HCT116 (cell line): ENCODE data around the gene SHISAL2B. TPM values are rescaled to one million over a fixed set of nuclear protein-coding genes. Genes with fewer than 3 reads are reported as not detected.
"Not testable (repeated sequence)": the region's sequence is repeated elsewhere in the genome, so short reads cannot be mapped to it uniquely, and the experiment has no call there.

Experiments
- ATAC-seq: fragments of 200-7000 bp; cut with Tn5 transposase; 2 replicates; pipeline ENCODE4 v1.9.1; 2020; ENCODE audit warnings: mild to moderate bottlenecking, moderate library complexity
- BruUV-seq: library from RNA; stranded (reverse); fragments of 400-500 nt; replicated peaks from 2 replicates; lab custom pipeline; 2021; lab: Mats Ljungman, UMichigan
- CTCF ChIA-PET: fragments of 300-600 bp; sonication (Branson Sonifier 250); formaldehyde crosslinking; loops from one replicate; lab custom pipeline; 2021; ENCODE audit warnings: antibody characterized with exemption; lab: Charles Lee
- POLR2A ChIA-PET: fragments of 300-600, 350-600 bp; sonication (Branson Sonifier 250); formaldehyde crosslinking; loops from one replicate; lab custom pipeline; 2021; ENCODE audit warnings: antibody characterized with exemption; lab: Charles Lee
- RAD21 ChIA-PET, 2 experiments: fragments of 300-600 bp; sonication (Branson Sonifier 250); formaldehyde crosslinking; loops; one replicate each; lab custom pipeline; 2023; ENCODE audit warnings: low total read pairs in 2 of 2; ENCODE audit not compliant: uncharacterized antibody in 2 of 2, unreplicated experiment in 2 of 2, low non-redundant PET in 1 of 2; lab: Charles Lee
- DNase-seq: peaks from one replicate; pipeline ENCODE4 v3.0.0-alpha.2; 2010; ENCODE audit warnings: low read depth, low spot score
- H2AFZ ChIP-seq: fragments of 200-600 bp; shearing (Covaris generic), sonication (generic); 2 replicates; pipeline ENCODE4 v1.6.1; 2017; ENCODE audit warnings: low read depth, mixed run types, mixed read lengths, antibody characterized with exemption, low read length; ENCODE audit not compliant: poor library complexity, severe bottlenecking
- H3K27ac ChIP-seq: 2 replicates; pipeline ENCODE4 v1.5.1; 2012; ENCODE audit warnings: low read depth, low read length
- H3K27me3 ChIP-seq: fragments of 200-600 bp; sonication (generic); 2 replicates; pipeline ENCODE4 v1.6.1; 2016; ENCODE audit warnings: mixed run types, low read length, mixed read lengths; ENCODE audit not compliant: insufficient read depth
- H3K36me3 ChIP-seq, 2 experiments: fragments of 200-500 bp in 1 of 2; fragments of 200-600 bp in 1 of 2; sonication (Bioruptor generic) in 1 of 2; sonication (generic) in 1 of 2; 2 replicates each; pipeline versions ENCODE4 v1.5.1 to v1.6.1; 2014 to 2016; ENCODE audit warnings: low read length in 2 of 2, inconsistent platforms in 1 of 2, mixed read lengths in 1 of 2, mixed run types in 1 of 2; ENCODE audit not compliant: insufficient read depth in 2 of 2, control insufficient read depth in 1 of 2
- H3K4me1 ChIP-seq, 2 experiments: fragments of 200-600 bp in 1 of 2; sonication (generic) in 1 of 2; 2 replicates each; pipeline versions ENCODE4 v1.5.1 to v1.6.1; 2012 to 2017; ENCODE audit warnings: low read length in 2 of 2, inconsistent platforms in 1 of 2, mild to moderate bottlenecking in 1 of 2, mixed read lengths in 1 of 2, mixed run types in 1 of 2, moderate library complexity in 1 of 2; ENCODE audit not compliant: insufficient read depth in 2 of 2, control insufficient read depth in 1 of 2
- H3K4me2 ChIP-seq: fragments of 200-600 bp; sonication (generic); 2 replicates; pipeline ENCODE4 v1.6.1; 2017; ENCODE audit warnings: mixed run types, low read length, mixed read lengths
- H3K4me3 ChIP-seq, 2 experiments: fragments of 200-600 bp in 1 of 2; sonication (generic) in 1 of 2; replicated peaks in 1 of 2; 2 replicates each; pipeline ENCODE4 v1.5.1; 2011 to 2016; ENCODE audit warnings: low read length in 2 of 2, control low read depth in 1 of 2, low read depth in 1 of 2, mild to moderate bottlenecking in 1 of 2, mixed read lengths in 1 of 2, mixed run types in 1 of 2
- H3K79me2 ChIP-seq: fragments of 200-600 bp; sonication (generic); 2 replicates; pipeline ENCODE4 v1.6.1; 2017; ENCODE audit warnings: mild to moderate bottlenecking, mixed run types, low read length, moderate library complexity, mixed read lengths; ENCODE audit not compliant: insufficient read depth
- H3K9ac ChIP-seq: fragments of 200-600 bp; sonication (generic); 2 replicates; pipeline ENCODE4 v1.6.1; 2016; ENCODE audit warnings: low read length, mixed read lengths
- H3K9me2 ChIP-seq: fragments of 200-600 bp; sonication (generic), shearing (Covaris generic); 2 replicates; pipeline ENCODE4 v1.6.1; 2017; ENCODE audit warnings: mixed run types, mild to moderate bottlenecking, moderate library complexity; ENCODE audit not compliant: insufficient read depth
- H3K9me3 ChIP-seq, 2 experiments: fragments of 200-500 bp in 1 of 2; fragments of 200-600 bp in 1 of 2; sonication (Bioruptor generic) in 1 of 2; sonication (generic) in 1 of 2; 2 replicates each; pipeline ENCODE4 v1.6.1; 2014 to 2017; ENCODE audit warnings: low read length in 2 of 2, mixed read lengths in 2 of 2, inconsistent platforms in 1 of 2, low read depth in 1 of 2, mild to moderate bottlenecking in 1 of 2, mixed run types in 1 of 2, moderate library complexity in 1 of 2; ENCODE audit not compliant: control insufficient read depth in 1 of 2, insufficient read depth in 1 of 2
- H4K20me1 ChIP-seq: fragments of 200-600 bp; sonication (generic), shearing (Covaris generic); 2 replicates; pipeline ENCODE4 v1.6.1; 2017; ENCODE audit warnings: mixed run types, mild to moderate bottlenecking, moderate library complexity; ENCODE audit not compliant: insufficient read depth
- CBX3 ChIP-seq: IDR thresholded peaks from 2 replicates; pipeline ENCODE4 v1.6.1; 2012; ENCODE audit warnings: low read depth
- ELF1 ChIP-seq: IDR thresholded peaks from 2 replicates; pipeline ENCODE4 v1.6.1; 2012; ENCODE audit warnings: low read depth, borderline replicate concordance
- EZH2 ChIP-seq: fragments of 200-600 bp; sonication (generic); IDR thresholded peaks from 2 replicates; pipeline ENCODE4 v1.6.1; 2017; ENCODE audit warnings: antibody characterized with exemption, mixed run types
- EZH2phosphoT487 ChIP-seq: fragments of 200-600 bp; IDR thresholded peaks from 2 replicates; pipeline ENCODE4 v1.6.1; 2018; ENCODE audit warnings: antibody characterized with exemption, borderline replicate concordance
- FOSL1 ChIP-seq: IDR thresholded peaks from 2 replicates; pipeline ENCODE4 v1.6.1; 2012; ENCODE audit warnings: low read depth
- JUND ChIP-seq: IDR thresholded peaks from 2 replicates; pipeline ENCODE4 v1.6.1; 2012
- SIN3A ChIP-seq: IDR thresholded peaks from 2 replicates; pipeline ENCODE4 v1.6.1; 2012; ENCODE audit warnings: low read depth
- SRF ChIP-seq: IDR thresholded peaks from 2 replicates; pipeline ENCODE4 v1.6.1; 2012; ENCODE audit warnings: low read depth
- ZFX ChIP-seq: fragments of 450-650 bp; IDR thresholded peaks from 2 replicates; pipeline ENCODE4 v1.6.1; 2017
- ZNF274 ChIP-seq: fragments of 200-500 bp; sonication (Bioruptor generic); IDR thresholded peaks from 2 replicates; pipeline ENCODE4 v1.6.1; 2014; ENCODE audit warnings: mild to moderate bottlenecking, low read depth, low read length, inconsistent platforms
- intact Hi-C: fragments of 100-400 bp; cut with micrococcal nuclease; formaldehyde crosslinking; loops from 2 replicates; pipeline ENCODE4 v1.10.0; 2022
- total RNA-seq: library from RNA; stranded (reverse); gene quantifications from one replicate; pipeline ENCODE4 v1.2.1, GENCODE V29; 2021; ENCODE audit not compliant: unreplicated experiment
- TF ChIP-seq, protein P1 (sequence below): IDR thresholded peaks from 2 replicates; pipeline ENCODE4 v1.6.1; 2012
- TF ChIP-seq, protein P2 (sequence below): IDR thresholded peaks from 2 replicates; pipeline ENCODE4 v1.6.1; 2012
- TF ChIP-seq, protein P3 (sequence below), 3 experiments: fragments of 200-600 bp in 1 of 3; sonication (generic) in 1 of 3; IDR thresholded peaks in 2 of 3; conservative IDR thresholded peaks in 1 of 3; 2 replicates each; pipeline ENCODE4 v1.5.1; 2012 to 2017; ENCODE audit warnings: low read depth in 2 of 3, low read length in 2 of 3, antibody characterized with exemption in 1 of 3, borderline replicate concordance in 1 of 3, control low read depth in 1 of 3, mild to moderate bottlenecking in 1 of 3, mixed read lengths in 1 of 3, mixed run types in 1 of 3, moderate library complexity in 1 of 3; ENCODE audit not compliant: insufficient read depth in 1 of 3

Gene SHISAL2B
- total RNA-seq, 1 experiment from 2014 or later: not detected

DNA sequence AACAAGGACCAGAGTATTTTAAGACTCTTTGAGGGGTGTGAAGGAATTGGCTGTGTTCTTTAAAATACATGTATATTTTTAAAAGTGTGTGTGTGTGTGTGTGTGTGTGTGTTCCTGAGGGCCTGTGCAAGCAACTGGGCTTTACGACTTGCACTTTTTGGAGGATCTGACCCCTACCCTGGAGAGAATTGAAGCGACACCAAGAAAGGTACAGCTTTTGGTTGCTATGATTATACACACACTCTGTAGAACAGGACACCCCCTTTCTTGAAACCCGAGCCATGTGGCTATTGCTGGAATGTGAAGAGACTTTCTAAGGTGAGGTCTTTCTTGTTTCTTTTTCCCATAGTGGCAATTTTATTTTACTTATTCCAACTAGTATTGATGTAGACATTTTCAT lies 988 bp downstream of the SHISAL2B start:
- H3K4me1 ChIP-seq: peaks cover 0 to 5% of the 10 kb centered on the region in 2 experiments; a peak in 1 of 4 replicates
- POLR2A ChIA-PET: no interaction called here
- no peak for DNase-seq
- TF ChIP-seq EZH2phosphoT487: no peak
- TF ChIP-seq, all 23 proteins: peak for 0
- Histone ChIP-seq H3K27ac (no peak overlapping the region), H3K36me3 (no peaks in the 10 kb centered on the region), H2AFZ (no peak overlapping the region), H3K27me3 (0 out of 2 replicates have a peak, but pooled peaks cover 5% of the 10 kb centered on the region), H3K9me2 (no peaks in the 10 kb centered on the region), H3K4me3 (no peak overlapping the region), H3K4me2 (no peak overlapping the region), H3K9me3 (no peaks in the 10 kb centered on the region), H3K79me2 (no peaks in the 10 kb centered on the region), H3K9ac (no peak overlapping the region), H4K20me1 (no peaks in the 10 kb centered on the region)
- intact Hi-C loops: no loop called here
- no TSS peak for BruUV-seq
- RAD21 ChIA-PET: no interaction called here
- no peak for ATAC-seq
- CTCF ChIA-PET: no interaction called here

DNA sequence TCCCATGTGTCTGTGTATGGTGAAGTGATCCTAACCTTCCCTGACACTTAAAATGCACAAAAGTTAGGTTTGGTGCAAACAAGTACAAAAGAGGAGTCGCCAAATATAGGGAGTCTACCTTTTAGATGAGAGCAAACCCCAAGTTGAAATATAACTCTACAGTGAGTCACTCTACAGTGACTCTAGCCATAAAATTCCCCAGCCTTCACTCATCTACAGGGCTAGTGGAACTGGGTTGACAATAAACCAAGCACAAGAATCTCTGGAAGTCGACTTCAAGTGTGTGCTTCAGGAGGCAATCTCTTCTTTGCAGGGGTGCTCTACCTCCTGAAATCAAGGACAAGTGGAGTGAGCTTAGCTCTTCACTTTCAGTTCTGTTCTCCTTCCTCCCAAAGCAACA lies 3.3 kb downstream of the SHISAL2B start:
- ChIA-PET CTCF (interaction anchor here (0.7 kb wide), 1 partner anchor 638 kb away, joined by 3 read pairs; no protein-coding TSS in a partner anchor), POLR2A (no interaction called here), RAD21 (no interaction called here)
- no peak overlapping the region for H3K9ac ChIP-seq
- no peak for DNase-seq
- H3K9me3 ChIP-seq: no peaks in the 10 kb centered on the region
- BruUV-seq: no TSS peak
- no peaks in the 10 kb centered on the region for H4K20me1 ChIP-seq
- H3K4me3 ChIP-seq: no peak overlapping the region
- no peaks in the 10 kb centered on the region for H3K9me2 ChIP-seq
- no peaks in the 10 kb centered on the region for H3K36me3 ChIP-seq
- H3K27me3 ChIP-seq: 0 out of 2 replicates have a peak, but pooled peaks cover 5% of the 10 kb centered on the region
- no peak overlapping the region for H3K27ac ChIP-seq
- no peak overlapping the region for H2AFZ ChIP-seq
- no peaks in the 10 kb centered on the region for H3K79me2 ChIP-seq
- peaks cover 0 to 5% of the 10 kb centered on the region in 2 experiments; a peak in 1 of 4 replicates for H3K4me1 ChIP-seq
- TF ChIP-seq, protein P1, sequence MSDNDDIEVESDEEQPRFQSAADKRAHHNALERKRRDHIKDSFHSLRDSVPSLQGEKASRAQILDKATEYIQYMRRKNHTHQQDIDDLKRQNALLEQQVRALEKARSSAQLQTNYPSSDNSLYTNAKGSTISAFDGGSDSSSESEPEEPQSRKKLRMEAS: no peak
- TF ChIP-seq CBX3: no peak
- no peak for TF ChIP-seq SIN3A
- no peak for TF ChIP-seq EZH2
- TF ChIP-seq ZFX: no peak
- TF ChIP-seq FOSL1: no peak
- no peak for TF ChIP-seq ELF1
- TF ChIP-seq ZNF274: no peak
- TF ChIP-seq, protein P2, sequence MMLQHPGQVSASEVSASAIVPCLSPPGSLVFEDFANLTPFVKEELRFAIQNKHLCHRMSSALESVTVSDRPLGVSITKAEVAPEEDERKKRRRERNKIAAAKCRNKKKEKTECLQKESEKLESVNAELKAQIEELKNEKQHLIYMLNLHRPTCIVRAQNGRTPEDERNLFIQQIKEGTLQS: no peak
- TF ChIP-seq JUND: no peak
- TF ChIP-seq SRF: no peak
- TF ChIP-seq, protein P3, sequence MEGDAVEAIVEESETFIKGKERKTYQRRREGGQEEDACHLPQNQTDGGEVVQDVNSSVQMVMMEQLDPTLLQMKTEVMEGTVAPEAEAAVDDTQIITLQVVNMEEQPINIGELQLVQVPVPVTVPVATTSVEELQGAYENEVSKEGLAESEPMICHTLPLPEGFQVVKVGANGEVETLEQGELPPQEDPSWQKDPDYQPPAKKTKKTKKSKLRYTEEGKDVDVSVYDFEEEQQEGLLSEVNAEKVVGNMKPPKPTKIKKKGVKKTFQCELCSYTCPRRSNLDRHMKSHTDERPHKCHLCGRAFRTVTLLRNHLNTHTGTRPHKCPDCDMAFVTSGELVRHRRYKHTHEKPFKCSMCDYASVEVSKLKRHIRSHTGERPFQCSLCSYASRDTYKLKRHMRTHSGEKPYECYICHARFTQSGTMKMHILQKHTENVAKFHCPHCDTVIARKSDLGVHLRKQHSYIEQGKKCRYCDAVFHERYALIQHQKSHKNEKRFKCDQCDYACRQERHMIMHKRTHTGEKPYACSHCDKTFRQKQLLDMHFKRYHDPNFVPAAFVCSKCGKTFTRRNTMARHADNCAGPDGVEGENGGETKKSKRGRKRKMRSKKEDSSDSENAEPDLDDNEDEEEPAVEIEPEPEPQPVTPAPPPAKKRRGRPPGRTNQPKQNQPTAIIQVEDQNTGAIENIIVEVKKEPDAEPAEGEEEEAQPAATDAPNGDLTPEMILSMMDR (IDR thresholded peaks at IDR 0.05 in 2 of 3, conservative IDR thresholded peaks at IDR 0.05 in 1 of 3; ENCODE audit: borderline replicate concordance in 1 of 3, insufficient read depth in 1 of 3, low read depth in 2 of 3, low read length in 2 of 3): no peak
- no peak overlapping the region for H3K4me2 ChIP-seq
- intact Hi-C loops: no loop called here
- ATAC-seq: no peak

DNA sequence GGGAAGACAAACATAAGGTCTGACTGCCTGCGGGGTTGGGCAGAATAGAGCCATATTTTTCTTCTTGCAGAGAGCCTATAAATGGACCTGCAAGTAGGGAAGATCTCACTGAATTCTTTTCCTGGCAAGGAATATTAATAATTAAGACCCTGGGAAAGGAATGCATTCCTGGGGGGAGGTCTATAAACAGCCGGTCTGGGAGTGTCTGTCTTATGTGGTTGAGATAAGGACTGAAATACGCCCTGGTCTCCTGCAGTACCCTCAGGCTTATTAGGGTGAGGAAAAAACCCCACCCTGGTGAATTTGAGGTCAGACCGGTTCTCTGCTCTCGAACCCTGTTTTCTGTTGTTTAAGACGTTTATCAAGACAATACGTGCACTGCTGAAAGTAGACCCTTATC lies 6.1 kb downstream of the SHISAL2B start:
- BruUV-seq, H3K27ac ChIP-seq, H3K36me3 ChIP-seq, H3K4me2 ChIP-seq, H3K27me3 ChIP-seq, H2AFZ ChIP-seq, CTCF ChIA-PET, POLR2A ChIA-PET, intact Hi-C loops, H3K9ac ChIP-seq, H4K20me1 ChIP-seq, H3K9me2 ChIP-seq, H3K79me2 ChIP-seq, DNase-seq, H3K4me1 ChIP-seq, H3K9me3 ChIP-seq, ATAC-seq, H3K4me3 ChIP-seq, RAD21 ChIA-PET: not testable (repeated sequence)
